Measurements from ENCODE around the gene RETREG1. TPM values are rescaled to one million over a fixed set of nuclear protein-coding genes. Genes with fewer than 3 reads are reported as not detected.

The RETREG1 gene
- total and polyA plus RNA-seq, 2 experiments from 2014 or later = 23.8 to 24.0 TPM

DNA sequence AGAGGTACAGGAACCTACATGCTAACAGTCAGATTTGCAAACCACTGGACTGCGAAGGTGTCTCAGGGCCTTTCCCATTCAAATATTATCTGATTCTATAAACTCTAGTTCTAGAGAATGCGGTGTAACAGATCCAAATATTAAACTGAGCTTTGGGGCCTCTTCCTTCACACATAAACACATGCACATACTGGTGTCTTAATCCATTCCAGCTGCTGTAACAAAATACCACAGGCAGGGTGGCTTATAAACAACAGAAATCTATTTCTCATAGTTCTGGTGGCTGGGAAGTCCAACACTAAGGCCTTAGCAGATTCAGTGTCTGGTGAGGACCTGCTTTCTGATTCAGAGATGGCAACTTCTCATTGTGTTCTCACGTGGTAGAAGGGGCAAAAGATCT lies 30.2 kb downstream of the RETREG1 start:
- TF ChIP-seq, protein P1, sequence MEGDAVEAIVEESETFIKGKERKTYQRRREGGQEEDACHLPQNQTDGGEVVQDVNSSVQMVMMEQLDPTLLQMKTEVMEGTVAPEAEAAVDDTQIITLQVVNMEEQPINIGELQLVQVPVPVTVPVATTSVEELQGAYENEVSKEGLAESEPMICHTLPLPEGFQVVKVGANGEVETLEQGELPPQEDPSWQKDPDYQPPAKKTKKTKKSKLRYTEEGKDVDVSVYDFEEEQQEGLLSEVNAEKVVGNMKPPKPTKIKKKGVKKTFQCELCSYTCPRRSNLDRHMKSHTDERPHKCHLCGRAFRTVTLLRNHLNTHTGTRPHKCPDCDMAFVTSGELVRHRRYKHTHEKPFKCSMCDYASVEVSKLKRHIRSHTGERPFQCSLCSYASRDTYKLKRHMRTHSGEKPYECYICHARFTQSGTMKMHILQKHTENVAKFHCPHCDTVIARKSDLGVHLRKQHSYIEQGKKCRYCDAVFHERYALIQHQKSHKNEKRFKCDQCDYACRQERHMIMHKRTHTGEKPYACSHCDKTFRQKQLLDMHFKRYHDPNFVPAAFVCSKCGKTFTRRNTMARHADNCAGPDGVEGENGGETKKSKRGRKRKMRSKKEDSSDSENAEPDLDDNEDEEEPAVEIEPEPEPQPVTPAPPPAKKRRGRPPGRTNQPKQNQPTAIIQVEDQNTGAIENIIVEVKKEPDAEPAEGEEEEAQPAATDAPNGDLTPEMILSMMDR (IDR thresholded peaks at IDR 0.05; ENCODE audit: poor library complexity) = no peak
- no peak for TF ChIP-seq EZH2 (IDR thresholded peaks at IDR 0.05; ENCODE audit: borderline replicate concordance)
- TF ChIP-seq EZH2phosphoT487 (IDR thresholded peaks at IDR 0.05; ENCODE audit: low read depth, severe bottlenecking, unreplicated experiment) = no peak
- H3K4me1 ChIP-seq (ENCODE audit: insufficient read depth) = peaks cover 12% of the 10 kb centered on the region
- H3K79me2 ChIP-seq = no peaks in the 10 kb centered on the region
- H3K9me3 ChIP-seq (ENCODE audit: low read depth) = no peaks in the 10 kb centered on the region
- H3K4me3 ChIP-seq = no peak overlapping the region
- no peaks in the 10 kb centered on the region for H3K27me3 ChIP-seq
- H4K20me1 ChIP-seq (ENCODE audit: insufficient read depth, poor library complexity, severe bottlenecking) = no peaks in the 10 kb centered on the region
- 66% methylated on average over 3 of the region's 3 CpGs for WGBS (ENCODE audit: low lambda C conversion rate, missing lambda C conversion rate)
- no peak overlapping the region for H2AFZ ChIP-seq
- no peak for DNase-seq (ENCODE audit: low spot score)
- no peaks in the 10 kb centered on the region for H3K9me2 ChIP-seq (replicated peaks; ENCODE audit: insufficient read depth)
- H3K27ac ChIP-seq = no peak overlapping the region
- H3K4me2 ChIP-seq = no peak overlapping the region
- H3K36me3 ChIP-seq (replicated peaks; ENCODE audit: insufficient read depth, low read depth) = peaks cover 3% of the 10 kb centered on the region

DNA sequence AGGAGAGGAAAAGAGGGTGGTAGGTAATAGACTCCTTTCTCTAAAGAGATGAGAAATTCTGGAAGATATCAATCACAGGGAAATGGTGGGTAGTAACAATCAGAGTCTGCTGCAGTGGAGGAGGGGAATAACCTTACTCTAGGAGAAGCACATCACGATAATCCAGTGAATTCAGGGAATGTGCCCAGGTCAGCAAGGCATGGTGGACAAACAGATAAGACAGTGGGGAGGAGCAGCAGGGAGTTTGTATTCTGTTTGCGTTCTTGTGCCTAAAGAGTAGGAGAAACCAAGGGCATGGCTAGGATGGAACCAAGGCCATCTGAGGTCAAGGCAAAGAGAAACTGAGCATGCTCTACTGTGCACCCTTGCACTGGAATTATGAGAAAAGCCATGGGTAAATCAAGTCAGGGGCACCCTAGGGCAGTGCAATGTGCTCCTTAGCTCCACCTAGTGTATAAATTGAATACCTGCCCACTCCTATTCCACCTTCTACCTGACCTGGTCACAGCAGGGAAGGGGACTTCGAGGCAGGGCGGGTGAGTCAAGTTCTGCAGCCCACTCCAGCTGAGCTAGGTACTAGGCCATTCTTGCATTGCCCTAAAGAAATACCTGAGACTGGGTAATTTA lies 31.6 kb downstream of the RETREG1 start:
- H3K9me3 ChIP-seq (ENCODE audit: low read depth) = no peaks in the 10 kb centered on the region
- WGBS (ENCODE audit: low lambda C conversion rate, missing lambda C conversion rate) = 56% methylated on average over 4 of the region's 4 CpGs
- H3K27ac ChIP-seq = no peak overlapping the region
- H3K36me3 ChIP-seq (replicated peaks; ENCODE audit: insufficient read depth, low read depth) = peaks cover 3% of the 10 kb centered on the region
- H4K20me1 ChIP-seq (ENCODE audit: insufficient read depth, poor library complexity, severe bottlenecking) = no peaks in the 10 kb centered on the region
- no peak for TF ChIP-seq EZH2 (IDR thresholded peaks at IDR 0.05; ENCODE audit: borderline replicate concordance)
- no peak for TF ChIP-seq EZH2phosphoT487 (IDR thresholded peaks at IDR 0.05; ENCODE audit: low read depth, severe bottlenecking, unreplicated experiment)
- TF ChIP-seq, protein P1 (IDR thresholded peaks at IDR 0.05; ENCODE audit: poor library complexity) = peak; percentile 26
- H3K79me2 ChIP-seq = no peaks in the 10 kb centered on the region
- DNase-seq (ENCODE audit: low spot score) = peak; percentile 34
- H3K4me2 ChIP-seq = peak overlapping the region; percentile 5
- H3K9me2 ChIP-seq (replicated peaks; ENCODE audit: insufficient read depth) = no peaks in the 10 kb centered on the region
- no peaks in the 10 kb centered on the region for H3K27me3 ChIP-seq
- no peak overlapping the region for H2AFZ ChIP-seq
- no peak overlapping the region for H3K4me3 ChIP-seq
- H3K4me1 ChIP-seq (ENCODE audit: insufficient read depth) = peaks cover 12% of the 10 kb centered on the region

DNA sequence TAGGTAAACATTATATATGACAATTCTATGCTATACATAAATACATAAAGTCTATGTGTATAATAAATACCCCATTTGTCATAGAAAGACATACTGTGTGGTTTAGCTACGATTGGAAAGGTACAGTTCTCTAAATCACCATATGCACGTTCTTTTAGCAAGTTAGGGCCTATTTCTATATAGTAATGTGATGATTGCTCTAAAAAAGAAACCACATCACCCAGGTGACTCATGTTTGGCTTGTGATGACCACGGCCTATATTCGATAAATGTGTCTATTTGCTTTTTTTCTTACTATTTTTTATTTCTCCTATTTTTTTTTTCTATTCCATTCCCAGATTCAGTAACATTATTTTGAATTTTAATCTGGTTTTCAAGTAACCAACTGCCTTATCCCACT lies 34.7 kb downstream of the RETREG1 start:
- no peaks in the 10 kb centered on the region for H3K9me2 ChIP-seq (replicated peaks; ENCODE audit: insufficient read depth)
- H3K9me3 ChIP-seq (ENCODE audit: low read depth) = no peaks in the 10 kb centered on the region
- H3K4me3 ChIP-seq = no peak overlapping the region
- 82% methylated on average over 4 of the region's 4 CpGs for WGBS (ENCODE audit: low lambda C conversion rate, missing lambda C conversion rate)
- no peaks in the 10 kb centered on the region for H4K20me1 ChIP-seq (ENCODE audit: insufficient read depth, poor library complexity, severe bottlenecking)
- H3K27me3 ChIP-seq = no peaks in the 10 kb centered on the region
- no peaks in the 10 kb centered on the region for H3K79me2 ChIP-seq
- H3K4me2 ChIP-seq = no peak overlapping the region
- DNase-seq (ENCODE audit: low spot score) = no peak
- H3K4me1 ChIP-seq (ENCODE audit: insufficient read depth) = peaks cover 4% of the 10 kb centered on the region
- no peak overlapping the region for H3K27ac ChIP-seq
- H2AFZ ChIP-seq = no peak overlapping the region
- no peak for TF ChIP-seq EZH2 (IDR thresholded peaks at IDR 0.05; ENCODE audit: borderline replicate concordance)
- TF ChIP-seq EZH2phosphoT487 (IDR thresholded peaks at IDR 0.05; ENCODE audit: low read depth, severe bottlenecking, unreplicated experiment) = no peak
- TF ChIP-seq, protein P1 (IDR thresholded peaks at IDR 0.05; ENCODE audit: poor library complexity) = no peak
- peaks cover 3% of the 10 kb centered on the region for H3K36me3 ChIP-seq (replicated peaks; ENCODE audit: insufficient read depth, low read depth)
